Measurements from ENCODE around the gene ATXN1. TPM values are rescaled to one million over a fixed set of nuclear protein-coding genes. Genes with fewer than 3 reads are reported as not detected.

Gene ATXN1
- total and polyA plus RNA-seq, 2 of the 8 experiments (the other 6 are each of a cell fraction or from before 2014, with no cell fraction given), result 1.6 to 4.0 TPM

- TF ChIP-seq CHD7 (IDR thresholded peaks at IDR 0.05; ENCODE audit: insufficient replicate concordance, low read length) (no peak), NANOG (IDR thresholded peaks at IDR 0.05; ENCODE audit: insufficient read depth, low read depth, low read length, poor library complexity, severe bottlenecking) (no peak), CBX8 (IDR thresholded peaks at IDR 0.05; ENCODE audit: borderline replicate concordance, low read depth, low read length) (no peak), SIN3A (conservative IDR thresholded peaks at IDR 0.05 in 1 of 2, IDR thresholded peaks at IDR 0.05 in 1 of 2; ENCODE audit: low read depth in 1 of 2, low read length in 2 of 2) (no peak), NRF1 (IDR thresholded peaks at IDR 0.05; ENCODE audit: low read depth, low read length) (no peak), TBP (IDR thresholded peaks at IDR 0.05; ENCODE audit: low read depth, low read length) (no peak), KDM4A (IDR thresholded peaks at IDR 0.05; ENCODE audit: low read depth, low read length, severe bottlenecking) (no peak), HDAC2 (IDR thresholded peaks at IDR 0.05; ENCODE audit: borderline replicate concordance in 1 of 2, low read depth in 2 of 2, low read length in 2 of 2) (no peak)
These were observed 241.7 kb downstream of the ATXN1 start (continued) for GRCh38 chr6:16519265-16520242.
